Measurements from ENCODE around the gene PRR36. TPM values are rescaled to one million over a fixed set of nuclear protein-coding genes. Genes with fewer than 3 reads are reported as not detected.

Gene PRR36
- total RNA-seq, 2 experiments from 2014 or later, result 0.06 TPM; not detected in 1

- Mint-ChIP-seq H3K9me3 (ENCODE audit: low read depth) (no peaks in the 10 kb centered on the region), H3K27ac (no peak overlapping the region), H3K27me3 (no peaks in the 10 kb centered on the region), H3K4me3 (no peak overlapping the region), H3K36me3 (no peaks in the 10 kb centered on the region), H3K4me1 (no peaks in the 10 kb centered on the region)
- CTCF ChIA-PET, result no interaction called here
- ATAC-seq (no peak), DNase-seq (no peak)
Measured at GRCh38 chr19:7855426-7856108, 18.6 kb downstream of the PRR36 start.

GRCh38 chr19:7853770-7854128 lies 20.4 kb downstream of the PRR36 start:
- Mint-ChIP-seq H3K4me1 (no peaks in the 10 kb centered on the region), H3K9me3 (ENCODE audit: low read depth) (no peaks in the 10 kb centered on the region), H3K4me3 (no peak overlapping the region), H3K36me3 (no peaks in the 10 kb centered on the region), H3K27ac (no peak overlapping the region), H3K27me3 (no peaks in the 10 kb centered on the region)
- ATAC-seq (no peak), DNase-seq (no peak)
- CTCF ChIA-PET, result interaction anchor here (1.0 to 2.6 kb wide), 7 partner anchors 8 to 70 kb away, joined by 3 to 15 read pairs (median 5); partner anchors contain the start of gene MAP2K7

- Mint-ChIP-seq H3K4me3 (no peak overlapping the region), H3K27ac (no peak overlapping the region), H3K9me3 (ENCODE audit: low read depth) (no peaks in the 10 kb centered on the region), H3K27me3 (no peaks in the 10 kb centered on the region), H3K4me1 (no peaks in the 10 kb centered on the region), H3K36me3 (no peaks in the 10 kb centered on the region)
- CTCF ChIA-PET, result interaction anchor here (0.9 to 2.6 kb wide), 10 partner anchors 8 to 73 kb away, joined by 3 to 15 read pairs (median 5); partner anchors contain the start of genes CTXN1 and MAP2K7
- DNase-seq, result peak; percentile 75
- peak; percentile 82 for ATAC-seq
Measured at GRCh38 chr19:7852851-7853769, 21.1 kb downstream of the PRR36 start.

GRCh38 chr19:7851623-7852500 lies 22.3 kb downstream of the PRR36 start:
- H3K36me3 Mint-ChIP-seq, result no peaks in the 10 kb centered on the region

GRCh38 chr19:7850945-7851622 lies 23.1 kb downstream of the PRR36 start:
- Mint-ChIP-seq H3K4me3 (no peak overlapping the region), H3K9me3 (ENCODE audit: low read depth) (no peaks in the 10 kb centered on the region), H3K27ac (no peak overlapping the region), H3K27me3 (no peaks in the 10 kb centered on the region), H3K4me1 (no peaks in the 10 kb centered on the region), H3K36me3 (no peaks in the 10 kb centered on the region)
- no peak for DNase-seq
- ATAC-seq, result no peak
- CTCF ChIA-PET, result interaction anchor here (2.2 to 2.4 kb wide), 2 partner anchors 10 to 18 kb away, joined by 12 to 15 read pairs; no protein-coding TSS in a partner anchor

More at GRCh38 chr19:7851623-7852500, 22.3 kb downstream of the PRR36 start:
- no peaks in the 10 kb centered on the region for H3K9me3 Mint-ChIP-seq (ENCODE audit: low read depth)
- H3K27ac Mint-ChIP-seq, result no peak overlapping the region
- H3K4me1 Mint-ChIP-seq, result no peaks in the 10 kb centered on the region
- H3K27me3 Mint-ChIP-seq, result no peaks in the 10 kb centered on the region
- no peak for ATAC-seq
- DNase-seq, result no peak
- H3K4me3 Mint-ChIP-seq, result no peak overlapping the region
- CTCF ChIA-PET, result interaction anchor here (0.9 to 2.6 kb wide), 6 partner anchors 10 to 74 kb away, joined by 3 to 15 read pairs (median 6); partner anchors contain the start of gene CTXN1

GRCh38 chr19:7850000-7850813 lies 24.0 kb downstream of the PRR36 start:
- Mint-ChIP-seq H3K36me3 (no peaks in the 10 kb centered on the region), H3K4me3 (no peak overlapping the region), H3K27ac (no peak overlapping the region), H3K27me3 (no peaks in the 10 kb centered on the region), H3K9me3 (ENCODE audit: low read depth) (no peaks in the 10 kb centered on the region), H3K4me1 (no peaks in the 10 kb centered on the region)
- CTCF ChIA-PET, result interaction anchor here (1.1 to 1.3 kb wide), 2 partner anchors 12 to 94 kb away, joined by 3 read pairs; no protein-coding TSS in a partner anchor
- DNase-seq, result no peak
- ATAC-seq, result no peak

GRCh38 chr19:7849631-7849999 lies 24.6 kb downstream of the PRR36 start:
- Mint-ChIP-seq H3K27ac (no peak overlapping the region), H3K4me1 (no peaks in the 10 kb centered on the region), H3K27me3 (no peaks in the 10 kb centered on the region), H3K4me3 (no peak overlapping the region), H3K9me3 (ENCODE audit: low read depth) (no peaks in the 10 kb centered on the region), H3K36me3 (no peaks in the 10 kb centered on the region)
- DNase-seq (no peak), ATAC-seq (no peak)
- CTCF ChIA-PET, result interaction anchor here (1.1 to 1.3 kb wide), 2 partner anchors 12 to 95 kb away, joined by 3 read pairs; no protein-coding TSS in a partner anchor

GRCh38 chr19:7848779-7849457 lies 25.3 kb downstream of the PRR36 start:
- no peak overlapping the region for H3K4me3 Mint-ChIP-seq
- no peaks in the 10 kb centered on the region for H3K4me1 Mint-ChIP-seq
- DNase-seq (no peak), ATAC-seq (no peak)
- H3K27ac Mint-ChIP-seq, result no peak overlapping the region
- CTCF ChIA-PET, result interaction anchor here (1.3 kb wide), 1 partner anchor 96 kb away, joined by 3 read pairs; no protein-coding TSS in a partner anchor
- no peaks in the 10 kb centered on the region for H3K27me3 Mint-ChIP-seq
- H3K9me3 Mint-ChIP-seq (ENCODE audit: low read depth), result no peaks in the 10 kb centered on the region
- no peaks in the 10 kb centered on the region for H3K36me3 Mint-ChIP-seq

GRCh38 chr19:7847664-7848063 lies 26.5 kb downstream of the PRR36 start:
- ATAC-seq (no peak), DNase-seq (no peak)
- no peaks in the 10 kb centered on the region for H3K9me3 Mint-ChIP-seq (ENCODE audit: low read depth)
- H3K4me3 Mint-ChIP-seq, result no peak overlapping the region
- CTCF ChIA-PET, result no interaction called here
- H3K27ac Mint-ChIP-seq, result no peak overlapping the region
- H3K36me3 Mint-ChIP-seq, result no peaks in the 10 kb centered on the region
- H3K27me3 Mint-ChIP-seq, result no peaks in the 10 kb centered on the region
- no peaks in the 10 kb centered on the region for H3K4me1 Mint-ChIP-seq

GRCh38 chr19:7846155-7846646 lies 28.0 kb downstream of the PRR36 start:
- Mint-ChIP-seq H3K4me3 (no peak overlapping the region), H3K27ac (no peak overlapping the region), H3K9me3 (ENCODE audit: low read depth) (no peaks in the 10 kb centered on the region), H3K27me3 (no peaks in the 10 kb centered on the region), H3K4me1 (no peaks in the 10 kb centered on the region), H3K36me3 (no peaks in the 10 kb centered on the region)
- ATAC-seq, result no peak
- CTCF ChIA-PET, result no interaction called here
- no peak for DNase-seq

- CTCF ChIA-PET, result no interaction called here
- H3K27ac Mint-ChIP-seq, result no peak overlapping the region
- H3K27me3 Mint-ChIP-seq, result no peaks in the 10 kb centered on the region
- no peak for DNase-seq
- no peak for ATAC-seq
- H3K4me1 Mint-ChIP-seq, result no peaks in the 10 kb centered on the region
- peaks cover 2% of the 10 kb centered on the region for H3K9me3 Mint-ChIP-seq (ENCODE audit: low read depth)
- no peak overlapping the region for H3K4me3 Mint-ChIP-seq
- no peaks in the 10 kb centered on the region for H3K36me3 Mint-ChIP-seq
Measured at GRCh38 chr19:7845390-7846154, 28.6 kb downstream of the PRR36 start.

All from activated CD8-positive, alpha-beta memory T cell treated with anti-CD3 and anti-CD28 coated beads, Interleukin-2, amount 10 ng/mL, durations not matched to agents 7 days and 5 days (primary cell).